ENCODE data around the gene TTC3. TPM values are rescaled to one million over a fixed set of nuclear protein-coding genes. Genes with fewer than 3 reads are reported as not detected.
A peak's percentile ranks its signal among the peaks of the same experiment; 100 is the strongest.

The TTC3 gene
- total and polyA plus RNA-seq, 9 of the 15 experiments (the other 6 are each of a cell fraction or from before 2014, with no cell fraction given) = 17.5 to 92.0 (median 59.5) TPM

DNA sequence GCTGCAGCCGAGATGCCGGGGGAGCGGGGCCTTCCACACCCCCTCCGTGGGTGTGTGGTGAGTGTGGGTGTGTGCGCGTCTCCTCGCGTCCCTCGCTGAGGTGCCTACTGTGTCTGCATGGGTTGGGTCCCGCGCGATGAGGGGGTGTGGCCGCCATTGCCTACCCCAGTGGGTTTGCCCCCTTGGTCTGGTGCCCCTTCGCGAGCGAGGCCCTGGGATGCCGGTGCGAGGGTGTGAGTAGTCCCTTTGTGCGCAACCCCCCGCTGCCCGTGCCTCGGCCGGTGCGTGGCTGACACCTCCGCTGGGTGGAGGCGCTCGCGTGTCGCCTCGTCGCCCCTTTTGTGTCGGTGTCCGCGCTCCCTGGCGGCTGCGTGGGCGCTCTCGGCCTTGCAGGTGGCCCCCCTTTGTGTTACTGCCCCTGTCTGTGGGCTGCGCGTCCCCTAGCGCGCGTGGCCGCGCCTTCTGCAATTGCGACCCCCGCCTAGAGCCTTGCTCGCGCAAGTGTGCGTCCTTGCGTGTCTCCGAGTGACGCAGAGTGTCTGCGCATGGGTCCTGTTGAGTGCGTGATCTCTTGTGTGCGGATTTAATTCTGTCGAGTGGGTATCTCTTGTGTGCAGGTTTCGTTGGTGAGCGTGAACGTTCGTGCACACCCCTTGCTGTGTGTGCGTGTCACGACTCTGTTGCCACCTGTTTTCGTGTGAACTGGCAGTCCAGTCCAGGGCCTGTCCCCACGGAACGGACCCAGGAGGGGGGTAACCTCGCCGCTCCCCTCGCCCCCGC is 553 bp downstream of the TTC3 start (continued):
- TF ChIP-seq THAP12 (CRISPR knock-in tag; IDR thresholded peaks at IDR 0.05) = no peak
- TF ChIP-seq SPI1 (IDR thresholded peaks at IDR 0.05; ENCODE audit: borderline replicate concordance, low read depth, low read length) = no peak
- TF ChIP-seq HOXB6 (CRISPR knock-in tag; IDR thresholded peaks at IDR 0.05; ENCODE audit: borderline replicate concordance) = no peak
- TF ChIP-seq, protein P1, sequence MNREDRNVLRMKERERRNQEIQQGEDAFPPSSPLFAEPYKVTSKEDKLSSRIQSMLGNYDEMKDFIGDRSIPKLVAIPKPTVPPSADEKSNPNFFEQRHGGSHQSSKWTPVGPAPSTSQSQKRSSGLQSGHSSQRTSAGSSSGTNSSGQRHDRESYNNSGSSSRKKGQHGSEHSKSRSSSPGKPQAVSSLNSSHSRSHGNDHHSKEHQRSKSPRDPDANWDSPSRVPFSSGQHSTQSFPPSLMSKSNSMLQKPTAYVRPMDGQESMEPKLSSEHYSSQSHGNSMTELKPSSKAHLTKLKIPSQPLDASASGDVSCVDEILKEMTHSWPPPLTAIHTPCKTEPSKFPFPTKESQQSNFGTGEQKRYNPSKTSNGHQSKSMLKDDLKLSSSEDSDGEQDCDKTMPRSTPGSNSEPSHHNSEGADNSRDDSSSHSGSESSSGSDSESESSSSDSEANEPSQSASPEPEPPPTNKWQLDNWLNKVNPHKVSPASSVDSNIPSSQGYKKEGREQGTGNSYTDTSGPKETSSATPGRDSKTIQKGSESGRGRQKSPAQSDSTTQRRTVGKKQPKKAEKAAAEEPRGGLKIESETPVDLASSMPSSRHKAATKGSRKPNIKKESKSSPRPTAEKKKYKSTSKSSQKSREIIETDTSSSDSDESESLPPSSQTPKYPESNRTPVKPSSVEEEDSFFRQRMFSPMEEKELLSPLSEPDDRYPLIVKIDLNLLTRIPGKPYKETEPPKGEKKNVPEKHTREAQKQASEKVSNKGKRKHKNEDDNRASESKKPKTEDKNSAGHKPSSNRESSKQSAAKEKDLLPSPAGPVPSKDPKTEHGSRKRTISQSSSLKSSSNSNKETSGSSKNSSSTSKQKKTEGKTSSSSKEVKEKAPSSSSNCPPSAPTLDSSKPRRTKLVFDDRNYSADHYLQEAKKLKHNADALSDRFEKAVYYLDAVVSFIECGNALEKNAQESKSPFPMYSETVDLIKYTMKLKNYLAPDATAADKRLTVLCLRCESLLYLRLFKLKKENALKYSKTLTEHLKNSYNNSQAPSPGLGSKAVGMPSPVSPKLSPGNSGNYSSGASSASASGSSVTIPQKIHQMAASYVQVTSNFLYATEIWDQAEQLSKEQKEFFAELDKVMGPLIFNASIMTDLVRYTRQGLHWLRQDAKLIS (CRISPR knock-in tag; IDR thresholded peaks at IDR 0.05) = peak; percentile 90; the same call in 1 of the 2 replicates
- TF ChIP-seq NR1H2 (CRISPR knock-in tag; IDR thresholded peaks at IDR 0.05) = no peak
- TF ChIP-seq CAMTA2 (CRISPR knock-in tag; conservative IDR thresholded peaks at IDR 0.05) = 0 out of 2 replicates have a peak, but pooled peaks have one; percentile 31
- no peak for TF ChIP-seq TFAM (CRISPR knock-in tag; conservative IDR thresholded peaks at IDR 0.05)
- no peak for TF ChIP-seq THRB (CRISPR knock-in tag; conservative IDR thresholded peaks at IDR 0.05)
- TF ChIP-seq ZNF316 (IDR thresholded peaks at IDR 0.05) = no peak
- no peak for TF ChIP-seq PHF21A (IDR thresholded peaks at IDR 0.05; ENCODE audit: borderline replicate concordance, low read depth)
- no peak for TF ChIP-seq POLR3G (IDR thresholded peaks at IDR 0.05; ENCODE audit: extremely low read depth, insufficient read length, insufficient replicate concordance)
- no peak for TF ChIP-seq ZNF583 (CRISPR knock-in tag; IDR thresholded peaks at IDR 0.05)
- no peak; the same call in 1 of the 2 replicates for TF ChIP-seq DEAF1 (CRISPR knock-in tag; IDR thresholded peaks at IDR 0.05)
- no peak; the same call in 1 of the 2 replicates for TF ChIP-seq SMARCE1 (IDR thresholded peaks at IDR 0.05)
- no peak for TF ChIP-seq RFX5 (IDR thresholded peaks at IDR 0.05; ENCODE audit: low read depth, low read length)
- TF ChIP-seq ZHX1 (conservative IDR thresholded peaks at IDR 0.05; ENCODE audit: low read length) = no peak
